GM18499 (cell line): ENCODE data around the gene AFG1L.
"Not testable (repeated sequence)": the region's sequence is repeated elsewhere in the genome, so short reads cannot be mapped to it uniquely, and the experiment has no call there.

Experiments used
- ATAC-seq: cut with Tn5 transposase; IDR thresholded peaks from one replicate; pipeline ENCODE4 v1.9.1; 2021; ENCODE audit warnings: moderate number of reproducible peaks; ENCODE audit not compliant: insufficient read depth, unreplicated experiment

Gene AFG1L

GRCh38 chr6:108546079-108547049, 251.5 kb downstream of the AFG1L start:
- no peak for ATAC-seq

- ATAC-seq: no peak
These were observed 254.4 kb downstream of the AFG1L start for GRCh38 chr6:108549241-108549640.

DNA sequence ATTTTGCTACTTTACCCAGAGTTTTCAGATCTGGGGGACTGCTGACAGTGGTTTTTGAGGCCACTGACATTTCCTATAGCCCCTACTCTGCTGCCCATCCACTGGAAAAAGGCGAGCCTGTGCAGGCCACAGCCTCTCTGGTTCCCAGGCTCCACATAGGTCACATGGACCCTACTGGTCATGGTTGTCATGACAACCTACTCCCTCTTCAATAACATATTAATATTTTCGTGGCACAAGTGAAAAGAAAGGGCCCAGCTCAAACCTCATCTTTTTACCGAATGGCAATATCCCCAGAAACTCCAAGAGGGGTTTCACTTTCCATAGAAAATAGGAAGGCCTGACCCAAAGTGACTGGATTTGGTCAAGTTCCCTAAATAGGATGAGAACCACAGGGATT, 254.9 kb downstream of the AFG1L start:
- no peak for ATAC-seq

DNA sequence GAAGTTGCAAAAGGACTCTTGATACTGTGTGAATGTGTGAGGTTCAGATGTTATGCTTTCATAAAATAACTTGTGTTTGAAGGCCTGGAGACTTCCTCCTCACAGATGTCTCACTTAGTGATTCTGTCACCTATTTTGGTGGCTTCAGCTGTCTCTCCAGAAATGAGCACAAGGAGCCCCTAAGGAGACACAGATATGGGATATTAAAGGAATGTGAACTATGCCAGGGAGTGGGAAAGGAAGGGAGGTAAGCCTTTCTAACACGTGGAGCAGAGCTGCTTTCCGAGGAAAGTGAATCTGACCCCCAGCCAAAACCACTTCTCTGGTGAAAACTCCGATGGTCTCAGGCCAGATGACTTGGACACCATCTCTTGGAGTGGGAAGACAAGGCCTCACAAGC, 255.4 kb downstream of the AFG1L start:
- no peak for ATAC-seq

- no peak for ATAC-seq
These were observed 260.7 kb downstream of the AFG1L start for GRCh38 chr6:108555399-108556052.

GRCh38 chr6:108556250-108556649, 261.4 kb downstream of the AFG1L start:
- no peak for ATAC-seq

GRCh38 chr6:108556866-108557493, 262.1 kb downstream of the AFG1L start:
- ATAC-seq: no peak

DNA sequence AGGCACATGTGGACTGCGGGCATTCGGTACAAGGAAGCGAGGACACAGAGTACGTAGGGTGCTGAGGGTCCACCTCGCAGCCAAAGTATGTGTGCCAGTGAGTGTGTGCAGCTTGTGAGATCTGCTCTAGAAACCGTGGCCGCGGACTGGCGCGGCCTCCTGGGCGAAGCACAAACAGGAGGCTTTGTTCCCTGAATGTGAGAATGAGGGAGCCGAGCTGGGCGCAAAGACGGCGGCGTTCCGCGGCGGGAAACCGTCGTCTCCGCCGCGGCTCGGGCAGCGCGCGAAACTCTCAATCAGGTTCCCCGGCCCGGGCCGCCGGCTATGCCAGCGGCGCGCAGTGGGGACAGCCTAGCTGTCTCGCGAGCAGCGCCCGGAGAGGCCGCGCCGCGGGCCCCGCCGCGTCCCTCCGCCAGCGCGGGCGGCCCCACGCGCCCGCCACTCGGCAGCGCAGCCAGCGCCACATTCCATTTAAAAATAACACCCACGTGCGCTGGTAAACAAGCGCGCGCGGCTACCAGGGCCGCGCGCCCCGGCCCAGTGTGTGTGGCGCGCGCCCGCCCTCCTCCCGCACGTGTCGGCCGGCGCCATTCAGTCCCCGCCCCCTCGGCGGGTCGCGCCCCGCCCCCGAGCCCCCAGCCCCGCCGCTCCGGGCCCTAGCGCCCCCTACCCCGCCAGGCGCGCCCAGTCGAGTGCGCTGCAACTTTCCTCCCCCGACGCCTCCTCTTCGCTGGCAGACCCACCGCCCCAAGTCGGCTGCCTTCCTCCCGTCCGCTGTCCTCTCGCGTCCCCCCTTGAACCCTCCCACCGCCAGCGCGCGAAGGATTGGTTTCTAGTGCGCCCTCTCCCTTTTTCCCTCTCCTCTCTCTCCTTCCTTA, 262.9 kb downstream of the AFG1L start:
- ATAC-seq: no peak

- peak; percentile 37 for ATAC-seq
These were observed 263.7 kb downstream of the AFG1L start for GRCh38 chr6:108558372-108559096.

DNA sequence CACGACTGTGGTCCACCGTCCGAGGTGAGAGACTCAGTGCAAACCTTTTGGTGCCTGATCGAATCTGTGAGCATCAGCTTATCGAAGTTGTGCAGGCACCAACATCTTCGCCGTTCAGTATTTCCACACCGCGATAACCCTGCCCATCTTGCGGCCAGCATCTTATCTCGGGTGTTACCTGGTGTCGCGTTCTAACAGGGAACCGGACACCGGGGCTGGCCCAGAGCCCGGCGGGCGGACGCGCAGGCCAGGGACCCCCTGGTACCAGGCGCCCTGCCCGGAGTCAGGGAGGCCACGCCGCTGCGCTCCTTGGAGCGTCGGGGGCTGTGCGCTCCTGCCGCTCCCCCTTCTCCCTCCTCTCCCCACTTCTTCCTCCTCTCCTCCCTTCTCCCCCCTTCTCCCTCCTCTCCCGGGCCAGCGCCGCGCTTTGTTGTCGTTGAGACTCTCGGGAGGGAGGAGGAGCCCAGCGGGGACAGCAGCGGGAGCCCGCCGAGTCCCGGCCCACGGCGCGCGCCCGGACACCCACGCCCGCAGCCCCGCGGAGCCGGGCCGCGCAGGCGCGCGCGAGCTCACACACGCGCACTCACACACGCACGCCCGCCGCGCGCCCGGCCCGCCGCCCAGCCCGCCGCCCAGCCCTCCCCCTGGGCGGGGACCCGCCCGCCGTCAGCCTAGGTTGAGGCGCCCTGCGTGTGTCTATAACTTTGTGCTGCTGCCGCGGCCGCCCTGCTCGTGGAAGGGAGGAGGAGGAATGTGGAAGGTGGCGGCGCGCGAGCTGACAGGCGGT, 264.4 kb downstream of the AFG1L start:
- ATAC-seq: no peak

- no peak for ATAC-seq
These were observed 265.1 kb downstream of the AFG1L start for GRCh38 chr6:108559884-108560462.

GRCh38 chr6:108560463-108561308, 265.8 kb downstream of the AFG1L start, which contains the start of gene FOXO3:
TSS of gene FOXO3 (plus strand) at chr6:108560917. CDS start at chr6:108561209, 292 bp downstream.
- ATAC-seq: no peak

DNA sequence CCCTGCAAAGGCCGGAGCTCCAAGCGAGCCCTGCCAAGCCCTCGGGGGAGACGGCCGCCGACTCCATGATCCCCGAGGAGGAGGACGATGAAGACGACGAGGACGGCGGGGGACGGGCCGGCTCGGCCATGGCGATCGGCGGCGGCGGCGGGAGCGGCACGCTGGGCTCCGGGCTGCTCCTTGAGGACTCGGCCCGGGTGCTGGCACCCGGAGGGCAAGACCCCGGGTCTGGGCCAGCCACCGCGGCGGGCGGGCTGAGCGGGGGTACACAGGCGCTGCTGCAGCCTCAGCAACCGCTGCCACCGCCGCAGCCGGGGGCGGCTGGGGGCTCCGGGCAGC, 266.4 kb downstream of the AFG1L start:
- ATAC-seq: not testable (repeated sequence)

- ATAC-seq: no peak
These were observed 267.1 kb downstream of the AFG1L start for GRCh38 chr6:108561742-108562502.

DNA sequence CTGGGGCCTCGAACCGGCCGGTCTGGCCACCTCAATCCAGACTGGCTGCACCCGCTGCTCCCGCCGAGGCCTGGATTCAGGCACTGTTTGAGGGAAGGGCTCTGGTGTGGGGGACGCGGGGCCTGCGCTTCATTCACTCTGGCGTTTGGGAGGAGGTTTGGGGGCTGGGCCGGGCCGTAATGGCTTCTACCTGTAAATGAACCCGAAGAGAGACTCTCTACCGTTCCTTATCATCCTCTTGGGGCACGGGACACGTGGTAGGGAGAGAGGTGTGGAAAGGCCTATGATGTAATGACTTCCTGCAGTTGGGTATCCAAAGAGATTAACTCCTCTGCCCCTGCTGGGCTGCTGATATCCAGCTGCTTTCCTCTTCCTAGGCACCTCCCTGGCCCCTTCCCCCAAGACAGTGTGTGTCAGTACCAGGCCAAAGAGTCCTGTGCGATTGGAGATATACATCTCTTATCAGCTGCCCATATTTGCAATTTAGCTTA, 267.7 kb downstream of the AFG1L start:
- no peak for ATAC-seq

DNA sequence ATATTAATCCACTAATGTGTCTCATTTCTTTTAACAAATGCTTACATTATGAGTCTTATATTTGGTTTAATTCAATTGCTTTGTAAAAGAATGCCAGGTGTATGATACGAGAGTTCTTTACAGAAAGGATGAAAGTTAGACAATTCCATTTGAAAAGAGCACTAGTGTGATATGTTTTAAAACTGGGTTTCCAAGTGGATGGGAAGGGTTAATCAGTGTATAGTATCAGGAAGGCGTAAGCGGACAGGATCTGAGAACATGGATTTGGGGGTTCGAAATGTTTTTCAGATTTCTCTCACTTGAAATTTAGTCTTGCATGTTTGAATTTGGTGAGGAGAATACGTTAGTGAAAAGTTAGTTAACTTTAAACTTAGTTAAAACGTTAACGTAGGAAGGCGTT, 268.4 kb downstream of the AFG1L start:
- ATAC-seq: no peak

DNA sequence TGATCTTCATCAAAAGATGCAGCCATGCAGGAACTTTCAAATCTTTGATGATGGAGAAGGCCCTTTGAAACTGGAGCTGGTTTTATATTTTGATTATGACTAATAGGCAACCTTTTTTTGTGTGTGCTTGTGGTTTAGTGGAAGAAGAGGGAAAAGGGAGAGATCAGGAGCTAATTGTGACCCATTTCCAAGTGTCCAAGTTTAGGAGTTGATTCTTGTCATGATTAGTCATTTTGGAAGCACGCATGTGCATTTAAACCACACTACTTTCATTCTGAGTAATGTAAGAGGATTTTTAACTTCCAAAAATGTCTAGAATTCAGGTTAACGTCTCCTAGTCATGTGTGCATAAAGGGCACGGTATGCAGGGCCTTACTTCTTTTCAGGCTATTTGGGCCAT, 269.3 kb downstream of the AFG1L start:
- ATAC-seq: no peak
